ENCODE results near the gene CLEC16A.
"Not testable (repeated sequence)": the region's sequence is repeated elsewhere in the genome, so short reads cannot be mapped to it uniquely, and the experiment has no call there.

The CLEC16A gene

GRCh38 chr16:11091021-11091785, 146.8 kb downstream of the CLEC16A start:
- in situ Hi-C loops (cut with MboI; ENCODE audit: low sequenced_read_pairs), result no loop called here

GRCh38 chr16:11092788-11093571, 148.6 kb downstream of the CLEC16A start:
- in situ Hi-C loops (cut with MboI; ENCODE audit: low sequenced_read_pairs), result no loop called here

GRCh38 chr16:11093572-11094074, 149.3 kb downstream of the CLEC16A start:
- in situ Hi-C loops (cut with MboI; ENCODE audit: low sequenced_read_pairs), result no loop called here

- in situ Hi-C loops (cut with MboI; ENCODE audit: low sequenced_read_pairs), result no loop called here
These were observed 149.9 kb downstream of the CLEC16A start for GRCh38 chr16:11094075-11094856.

GRCh38 chr16:11094857-11095565, 150.6 kb downstream of the CLEC16A start:
- in situ Hi-C loops (cut with MboI; ENCODE audit: low sequenced_read_pairs), result no loop called here

- in situ Hi-C loops (cut with MboI; ENCODE audit: low sequenced_read_pairs), result no loop called here
These were observed 151.6 kb downstream of the CLEC16A start for GRCh38 chr16:11095935-11096334.

- in situ Hi-C loops (cut with MboI; ENCODE audit: low sequenced_read_pairs), result no loop called here
These were observed 152.9 kb downstream of the CLEC16A start for GRCh38 chr16:11097094-11097786.

- in situ Hi-C loops (cut with MboI; ENCODE audit: low sequenced_read_pairs), result no loop called here
These were observed 153.4 kb downstream of the CLEC16A start for GRCh38 chr16:11097787-11098167.

GRCh38 chr16:11098601-11099390, 154.4 kb downstream of the CLEC16A start:
- in situ Hi-C loops (cut with MboI; ENCODE audit: low sequenced_read_pairs), result no loop called here

GRCh38 chr16:11099672-11100205, 155.4 kb downstream of the CLEC16A start:
- in situ Hi-C loops (cut with MboI; ENCODE audit: low sequenced_read_pairs), result no loop called here

GRCh38 chr16:11100239-11100750, 155.9 kb downstream of the CLEC16A start:
- in situ Hi-C loops (cut with MboI; ENCODE audit: low sequenced_read_pairs), result no loop called here

GRCh38 chr16:11101283-11101682, 156.9 kb downstream of the CLEC16A start:
- in situ Hi-C loops (cut with MboI; ENCODE audit: low sequenced_read_pairs), result no loop called here

GRCh38 chr16:11101695-11102522, 157.5 kb downstream of the CLEC16A start:
- in situ Hi-C loops (cut with MboI; ENCODE audit: low sequenced_read_pairs), result no loop called here

- in situ Hi-C loops (cut with MboI; ENCODE audit: low sequenced_read_pairs), result no loop called here
These were observed 158.1 kb downstream of the CLEC16A start for GRCh38 chr16:11102523-11102898.

GRCh38 chr16:11103301-11103700, 158.9 kb downstream of the CLEC16A start:
- in situ Hi-C loops (cut with MboI; ENCODE audit: low sequenced_read_pairs), result not testable (repeated sequence)

- in situ Hi-C loops (cut with MboI; ENCODE audit: low sequenced_read_pairs), result no loop called here
These were observed 160.0 kb downstream of the CLEC16A start for GRCh38 chr16:11104168-11105037.

Measured in HL-60/S4 treated with phorbol 12-myristate 13-acetate at 8.2 ng/mL for 4 days and 3 days (cell line).